IPS-18c (cell line): ENCODE results near the gene MRPL24.

ENCODE experiments used
- H3K4me3 ChIP-seq: 2 replicates; pipeline ENCODE4 v1.7.0; 2013; ENCODE audit warnings: low read depth, mild to moderate bottlenecking, low read length, moderate library complexity; ENCODE audit not compliant: insufficient read depth
- H3K9me3 ChIP-seq: one replicate; pipeline ENCODE4 v1.6.1; 2013; ENCODE audit warnings: mild to moderate bottlenecking, low read length, moderate library complexity; ENCODE audit not compliant: control insufficient read depth, insufficient read depth

Gene MRPL24

DNA sequence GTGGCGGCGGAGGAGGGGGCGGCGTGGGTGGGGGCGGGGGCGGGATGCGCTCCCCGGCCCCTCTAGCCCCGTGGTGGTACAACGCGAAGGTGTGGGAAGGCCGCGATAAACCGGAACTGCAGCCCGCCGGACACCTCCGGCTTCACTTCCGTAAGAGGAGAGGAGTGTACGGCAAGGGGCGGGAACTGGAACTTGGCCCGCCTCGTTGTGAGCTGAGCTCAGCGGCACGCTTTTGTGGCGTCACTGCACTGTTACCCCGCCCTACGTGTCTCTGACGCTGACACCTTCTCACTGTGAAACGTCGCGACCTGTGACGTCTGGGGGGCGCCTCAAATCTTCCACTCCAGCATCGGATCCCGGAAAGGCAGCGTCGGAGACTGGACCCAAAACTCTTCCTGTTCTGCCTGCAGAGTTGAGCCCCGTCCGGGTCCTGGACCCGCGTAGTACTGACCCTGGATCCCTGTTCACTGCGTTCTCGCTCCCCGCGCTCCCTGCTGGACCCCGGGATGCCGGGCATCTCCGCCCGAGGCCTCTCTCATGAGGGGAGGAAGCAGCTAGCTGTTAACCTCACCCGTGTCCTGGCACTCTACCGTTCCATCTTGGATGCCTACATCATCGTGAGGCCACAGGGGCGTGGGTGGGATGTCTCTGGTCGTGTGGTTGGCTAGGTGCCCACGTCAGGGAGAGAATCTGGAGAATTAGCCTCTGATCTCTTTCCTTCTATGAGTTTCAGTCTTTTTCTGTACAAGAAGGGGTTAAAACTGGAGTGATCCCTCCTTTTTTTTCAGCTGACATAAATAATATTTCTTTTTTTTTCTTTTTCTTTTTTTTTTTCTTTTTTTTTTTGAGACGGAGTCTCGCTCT is 12.1 kb downstream of the MRPL24 start, which contains the start of gene ISG20L2:
Gene ISG20L2, minus strand, starts transcription at position 168 of the 864 bp plus-strand sequence. CDS start 1,114 bp downstream, outside the sequence.
- no peaks in the 10 kb centered on the region for H3K9me3 ChIP-seq
- H3K4me3 ChIP-seq, result peak within 1 kb of the TSS; percentile 76

DNA sequence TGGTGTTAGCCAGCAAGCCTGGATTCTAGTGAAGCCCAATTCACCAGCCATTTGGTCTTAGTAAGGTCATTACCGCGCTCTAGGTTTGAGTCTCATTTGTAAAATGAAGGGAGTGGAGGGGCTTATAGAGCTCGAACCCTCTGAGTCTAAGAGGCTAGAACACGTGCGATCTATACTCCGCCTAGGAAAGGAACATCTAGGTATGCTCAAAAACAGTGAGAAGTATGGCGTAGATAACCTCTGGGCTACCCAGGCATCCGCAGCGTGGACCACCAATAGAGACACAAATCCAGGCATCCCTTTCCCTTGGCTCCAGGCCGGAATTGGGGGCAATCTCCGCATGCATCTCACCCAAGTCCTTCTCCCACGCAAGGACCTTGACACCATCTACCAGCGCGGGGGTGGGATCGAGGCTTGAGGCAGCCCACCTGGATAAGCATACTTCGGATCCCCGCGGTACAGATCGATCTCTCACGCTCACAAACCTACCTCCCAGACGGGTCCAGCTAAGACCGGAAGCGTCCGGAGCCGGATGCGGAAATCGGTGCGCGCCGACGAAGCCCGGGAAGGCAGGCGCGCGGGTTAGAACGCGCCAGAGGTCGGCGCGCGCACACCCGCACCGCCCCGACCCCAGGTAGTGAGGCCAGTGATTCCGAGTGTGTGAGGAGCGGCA is 12.8 kb downstream of the MRPL24 start, which contains the start of gene METTL25B:
Gene METTL25B, plus strand, starts transcription at position 544 of the 673 bp plus-strand sequence. CDS start 636 bp downstream, outside the sequence.
- Histone ChIP-seq H3K4me3 (peak within 1 kb of the TSS; percentile 76), H3K9me3 (no peaks in the 10 kb centered on the region)

DNA sequence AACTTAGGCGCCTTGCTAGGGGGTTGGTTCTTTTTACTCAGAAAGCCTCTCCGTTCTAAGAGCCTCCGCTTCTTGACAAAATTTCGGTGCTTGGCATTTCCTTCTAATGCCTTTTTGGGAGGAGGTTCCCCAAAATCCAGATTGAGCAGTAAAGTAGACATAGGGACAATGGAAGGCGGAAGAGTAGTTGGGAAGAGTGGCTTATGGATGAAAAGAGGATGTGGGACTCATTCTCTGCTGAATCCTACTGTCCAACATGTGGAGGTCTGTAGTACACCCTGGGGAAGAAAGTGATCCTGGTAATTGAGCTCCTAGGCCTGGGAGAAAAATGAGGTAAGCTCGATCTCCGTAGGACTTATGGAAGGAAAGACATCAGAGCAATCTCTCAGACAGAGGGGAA is 13.4 kb downstream of the MRPL24 start:
- Histone ChIP-seq H3K4me3 (peak overlapping the region; percentile 76), H3K9me3 (no peaks in the 10 kb centered on the region)

DNA sequence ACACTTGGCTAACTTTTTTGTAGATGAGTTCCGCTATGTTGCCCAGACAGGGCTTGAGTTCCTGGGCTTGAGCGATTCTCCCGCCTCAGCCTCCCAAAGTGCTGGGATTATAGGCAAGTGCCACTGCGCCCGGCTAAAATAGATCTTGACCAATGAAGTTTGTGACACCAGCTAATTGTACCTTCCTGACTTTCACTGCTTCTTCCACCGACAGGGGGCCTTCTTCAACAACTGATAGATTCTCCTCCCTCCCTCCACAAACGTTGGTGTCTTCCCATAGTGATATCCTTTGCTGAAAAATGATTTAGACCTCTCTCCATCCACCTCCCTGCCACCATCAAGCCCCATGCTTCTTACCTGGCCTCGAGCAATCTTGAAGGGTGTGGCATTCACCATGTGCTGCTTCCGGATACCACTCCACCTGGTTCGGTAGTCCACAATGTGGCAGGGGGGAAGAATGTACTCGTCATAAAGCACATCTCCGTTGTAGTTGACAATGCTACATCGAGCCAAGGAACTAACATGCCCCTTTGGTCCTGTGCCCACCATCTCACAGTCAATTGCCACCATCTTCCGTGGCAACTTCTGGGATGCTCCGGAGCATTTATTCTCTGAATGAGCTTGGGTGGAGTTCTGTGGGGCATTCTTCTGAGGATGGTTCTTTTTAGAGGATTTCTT is 14.2 kb downstream of the MRPL24 start:
- H3K4me3 ChIP-seq, result peak overlapping the region; percentile 40; the same call in 1 of the 2 replicates
- no peaks in the 10 kb centered on the region for H3K9me3 ChIP-seq

DNA sequence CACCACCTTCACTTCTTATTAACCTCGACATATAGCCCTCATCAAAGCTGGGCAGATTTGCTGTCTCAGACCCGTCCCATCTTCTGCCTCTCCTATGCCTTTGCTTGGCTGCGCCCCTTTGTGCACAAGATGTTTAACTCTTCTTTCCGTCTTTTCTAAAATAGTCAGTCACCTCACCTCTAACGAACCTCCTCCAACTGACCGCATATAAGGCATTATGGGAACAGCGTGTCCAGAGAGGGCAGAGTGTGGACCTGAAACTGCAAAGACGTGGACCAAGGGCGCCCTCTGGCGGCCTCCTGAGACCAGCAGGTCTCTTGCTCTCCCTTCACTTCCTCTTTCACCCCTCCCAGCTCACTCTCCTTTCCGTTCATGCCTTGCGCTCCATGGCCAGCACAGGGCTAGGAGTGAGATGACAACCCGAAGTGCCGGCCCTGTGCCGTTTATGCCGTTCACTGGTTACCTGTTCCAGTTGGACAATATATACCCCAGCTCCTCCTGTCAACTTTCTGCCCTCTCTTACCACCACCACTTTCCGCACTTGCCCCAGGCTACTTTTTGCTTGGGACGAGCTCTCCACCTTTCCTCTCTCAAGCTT is 15.1 kb downstream of the MRPL24 start:
- no peaks in the 10 kb centered on the region for H3K9me3 ChIP-seq
- peak overlapping the region; percentile 40 for H3K4me3 ChIP-seq

DNA sequence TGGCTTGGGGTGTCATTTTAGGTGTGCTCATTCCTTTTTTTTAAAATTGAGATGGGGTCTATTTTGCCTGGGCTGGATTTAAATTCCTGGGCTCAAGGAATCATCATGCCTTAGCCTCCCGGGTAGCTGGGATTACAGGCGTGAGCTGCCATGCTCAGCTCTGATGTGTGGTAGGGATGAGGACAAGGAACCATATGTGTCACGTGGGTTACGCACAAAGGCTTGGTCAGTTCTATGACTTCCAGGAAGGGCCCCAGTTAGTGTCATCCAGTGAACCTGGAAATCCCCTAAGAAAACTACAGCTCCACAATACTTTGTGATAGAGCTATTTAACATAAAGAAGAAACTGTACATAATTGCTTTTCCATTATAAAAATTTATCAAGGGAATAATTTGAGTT is 19.4 kb downstream of the MRPL24 start:
- H3K9me3 ChIP-seq, result no peaks in the 10 kb centered on the region
- H3K4me3 ChIP-seq, result no peak overlapping the region

DNA sequence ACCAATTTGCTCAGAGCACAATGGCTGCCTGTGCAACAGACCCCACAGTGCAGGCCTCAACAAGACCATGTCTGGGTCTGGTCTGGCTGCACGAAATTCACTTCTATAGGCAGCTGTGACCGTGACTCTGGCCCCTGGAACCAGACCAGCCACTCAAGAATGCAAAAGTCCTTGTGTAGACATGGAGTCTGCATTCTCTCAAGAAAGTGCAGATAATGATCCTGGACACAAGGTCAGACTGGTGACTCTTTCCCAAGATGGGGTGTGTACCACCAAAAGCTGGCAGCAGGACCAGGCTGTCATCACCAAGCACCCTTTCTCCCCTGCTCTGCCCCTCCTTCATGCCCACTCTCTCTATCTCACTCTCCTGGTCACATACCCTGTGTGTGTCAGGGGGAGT is 19.8 kb downstream of the MRPL24 start:
- Histone ChIP-seq H3K9me3 (no peaks in the 10 kb centered on the region), H3K4me3 (no peak overlapping the region)

DNA sequence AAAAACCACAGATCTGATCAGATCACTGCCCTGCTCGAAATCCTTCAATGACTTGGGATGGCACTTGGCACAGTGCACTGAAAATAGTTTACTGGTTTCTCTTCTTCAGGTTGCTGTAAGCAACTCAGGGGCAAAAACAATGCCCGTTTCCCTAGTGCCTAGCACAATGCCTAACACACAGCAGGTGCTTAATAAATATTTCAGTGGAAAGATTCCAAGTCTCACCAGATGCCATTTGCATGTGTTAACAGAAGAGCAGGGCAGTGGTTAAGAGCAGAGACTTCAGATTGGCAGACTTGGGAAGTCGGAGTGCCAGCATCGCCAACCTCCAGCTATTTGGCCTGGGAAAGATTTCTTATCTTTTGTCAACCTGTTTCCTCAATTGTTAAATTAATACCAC is 23.5 kb downstream of the MRPL24 start:
- Histone ChIP-seq H3K4me3 (no peak overlapping the region), H3K9me3 (no peaks in the 10 kb centered on the region)

DNA sequence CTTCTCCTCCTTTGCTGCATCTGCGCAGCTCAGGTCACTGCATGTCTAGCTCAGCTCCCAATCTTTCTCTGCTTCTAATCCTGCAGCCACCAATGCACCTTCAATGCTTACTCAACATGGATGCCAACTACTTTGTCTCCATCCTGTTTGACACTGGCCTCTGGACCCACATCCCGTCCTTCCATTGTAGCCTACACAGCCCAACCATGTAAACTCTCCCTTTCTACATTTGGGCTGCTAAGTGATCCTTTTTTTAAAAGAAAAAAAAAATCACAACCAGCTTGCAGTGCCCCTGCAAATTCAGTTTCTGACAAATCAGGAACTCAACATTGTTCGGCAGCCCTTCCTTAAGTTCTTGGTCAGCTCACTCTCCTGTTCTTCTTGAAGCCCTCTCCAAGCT is 26.1 kb downstream of the MRPL24 start:
- Histone ChIP-seq H3K9me3 (no peaks in the 10 kb centered on the region), H3K4me3 (no peak overlapping the region)

DNA sequence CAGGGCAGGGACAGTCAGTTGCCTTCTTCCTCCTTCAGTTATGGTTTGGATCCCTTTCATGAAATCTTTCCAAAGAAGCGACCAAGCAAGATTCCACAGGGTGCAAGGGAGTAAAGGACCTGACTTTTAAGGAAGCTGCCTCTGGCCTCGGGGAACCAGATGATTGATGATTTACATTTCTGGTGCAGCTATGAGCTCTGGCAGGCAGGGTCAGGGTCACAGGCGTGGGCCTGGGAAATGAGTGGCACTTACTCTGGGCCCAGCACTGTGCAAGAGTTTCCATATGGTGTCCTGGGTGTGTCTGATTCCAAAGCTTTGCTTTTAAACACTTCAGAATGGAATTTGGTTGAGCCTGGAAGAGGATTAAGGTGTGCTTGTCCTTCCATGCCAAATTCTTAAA is 28.3 kb downstream of the MRPL24 start:
- no peaks in the 10 kb centered on the region for H3K9me3 ChIP-seq
- no peak overlapping the region for H3K4me3 ChIP-seq

DNA sequence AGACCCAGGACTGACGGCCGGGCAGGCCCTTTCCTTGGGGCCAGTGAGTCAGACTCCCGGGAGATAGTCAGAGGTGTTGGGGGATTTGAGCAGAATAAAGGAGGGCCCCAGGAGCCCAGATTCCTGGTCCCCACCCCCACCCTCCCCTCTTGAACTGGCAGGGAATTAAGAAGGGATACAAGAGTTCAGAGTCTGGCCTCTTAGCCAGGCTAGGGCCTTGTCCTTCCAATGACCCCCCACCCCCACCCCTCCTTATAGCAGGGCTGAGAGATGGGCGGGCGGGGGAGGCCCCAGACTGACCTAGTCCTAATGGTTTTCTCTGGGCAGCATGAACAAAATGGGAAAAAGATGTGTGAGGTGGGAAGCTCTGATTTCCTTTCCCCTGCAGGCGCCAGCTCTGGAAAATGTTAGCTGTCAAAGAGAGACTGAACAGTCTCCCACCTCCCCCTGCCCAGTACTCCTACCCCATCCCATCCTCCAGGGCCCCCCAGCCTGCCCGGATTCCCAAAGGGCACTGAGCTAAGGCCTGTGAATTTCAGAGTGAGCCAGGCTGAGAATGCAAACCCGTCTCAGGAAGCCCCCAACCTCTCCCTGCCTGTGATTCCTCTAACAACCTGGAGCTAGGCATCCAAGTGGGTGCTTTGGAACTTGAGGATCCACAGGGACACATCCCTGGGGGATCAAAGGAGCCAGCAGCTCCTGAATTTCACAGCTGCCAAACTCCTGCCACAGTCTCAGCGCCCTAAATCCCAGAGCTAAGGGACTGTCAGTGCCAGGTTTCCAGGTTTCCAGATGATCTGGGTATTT is 29.7 kb downstream of the MRPL24 start:
- Histone ChIP-seq H3K4me3 (peak overlapping the region; percentile 20; the same call in 1 of the 2 replicates), H3K9me3 (no peaks in the 10 kb centered on the region)

DNA sequence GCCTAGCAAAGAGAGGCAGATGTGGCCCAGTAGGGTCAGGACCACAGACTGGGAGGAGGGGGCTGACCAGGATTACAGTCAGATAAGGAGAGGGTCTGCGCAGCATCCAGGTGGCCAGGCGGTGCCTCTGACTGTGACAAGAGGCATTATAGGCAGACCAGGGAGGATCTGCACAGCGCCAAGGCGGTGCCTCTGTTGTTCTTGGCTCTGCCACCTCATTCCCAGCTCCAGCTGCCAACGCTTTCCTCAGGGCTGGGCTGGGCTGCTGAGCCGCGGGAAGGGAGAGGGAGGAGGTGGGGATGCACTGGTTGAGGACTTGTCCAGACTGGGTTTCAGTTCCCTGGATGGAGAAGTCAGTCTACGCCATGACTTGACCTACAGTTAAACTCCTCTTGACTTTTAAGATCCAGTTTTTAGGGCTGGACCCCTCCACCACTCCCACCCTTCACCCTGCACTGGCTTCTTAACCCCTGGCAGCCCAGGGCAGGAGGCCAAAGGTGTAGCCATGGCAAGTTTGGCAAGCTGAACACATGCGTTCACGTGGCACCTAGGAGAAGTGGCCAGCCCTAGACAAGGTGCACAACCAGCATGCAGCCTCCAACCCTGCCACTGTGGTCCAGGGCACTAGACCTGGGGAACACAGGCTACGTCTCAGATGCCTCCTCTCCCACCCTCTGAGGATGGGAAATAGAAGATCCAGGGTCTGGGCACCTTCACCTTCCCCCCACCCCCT is 31.0 kb downstream of the MRPL24 start:
- Histone ChIP-seq H3K4me3 (no peak overlapping the region; the same call in 1 of the 2 replicates), H3K9me3 (no peaks in the 10 kb centered on the region)

DNA sequence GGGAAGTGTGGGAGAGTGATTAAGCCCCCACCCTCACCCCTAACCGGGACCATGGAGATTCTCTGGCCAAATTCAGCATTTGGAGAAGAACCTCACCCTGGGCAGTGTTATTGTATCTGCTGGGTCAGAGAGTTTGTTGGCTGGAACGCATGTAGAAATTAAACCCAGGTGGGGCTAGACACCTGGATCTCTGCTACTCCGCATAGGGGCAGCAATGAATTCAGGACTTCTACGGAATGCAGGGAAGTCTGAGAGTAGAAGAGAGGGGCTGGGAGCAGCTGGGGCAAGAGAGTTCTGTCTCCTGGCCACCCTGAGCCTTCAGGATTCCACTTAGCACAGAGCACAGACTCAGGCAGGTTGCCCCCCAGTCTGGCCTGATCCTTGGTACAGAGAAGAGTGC is 31.9 kb downstream of the MRPL24 start:
- Histone ChIP-seq H3K9me3 (no peaks in the 10 kb centered on the region), H3K4me3 (peak overlapping the region; percentile 22)

DNA sequence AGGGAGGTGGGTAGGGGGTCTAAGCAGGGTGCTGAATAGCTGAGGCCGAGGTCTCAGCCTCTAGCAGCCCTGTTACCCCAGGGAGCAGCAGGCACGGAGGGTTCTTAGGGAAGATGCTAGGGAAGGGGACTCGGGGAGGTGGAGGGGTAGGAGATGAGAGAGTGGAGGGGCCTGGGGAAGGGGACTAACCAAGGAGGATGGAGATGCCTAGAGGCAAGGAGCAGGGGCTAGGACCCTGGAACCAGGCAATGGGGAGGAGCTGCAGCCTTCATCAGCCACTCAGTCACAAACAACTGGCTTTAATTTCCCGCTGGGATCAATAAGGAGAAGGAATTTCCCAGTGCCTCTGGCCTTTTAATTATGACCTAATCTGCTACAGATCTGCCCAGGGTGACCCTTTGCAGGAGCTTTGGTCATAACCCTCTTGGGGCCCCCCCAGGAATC is 32.6 kb downstream of the MRPL24 start:
- H3K4me3 ChIP-seq, result peak overlapping the region; percentile 22
- no peaks in the 10 kb centered on the region for H3K9me3 ChIP-seq

DNA sequence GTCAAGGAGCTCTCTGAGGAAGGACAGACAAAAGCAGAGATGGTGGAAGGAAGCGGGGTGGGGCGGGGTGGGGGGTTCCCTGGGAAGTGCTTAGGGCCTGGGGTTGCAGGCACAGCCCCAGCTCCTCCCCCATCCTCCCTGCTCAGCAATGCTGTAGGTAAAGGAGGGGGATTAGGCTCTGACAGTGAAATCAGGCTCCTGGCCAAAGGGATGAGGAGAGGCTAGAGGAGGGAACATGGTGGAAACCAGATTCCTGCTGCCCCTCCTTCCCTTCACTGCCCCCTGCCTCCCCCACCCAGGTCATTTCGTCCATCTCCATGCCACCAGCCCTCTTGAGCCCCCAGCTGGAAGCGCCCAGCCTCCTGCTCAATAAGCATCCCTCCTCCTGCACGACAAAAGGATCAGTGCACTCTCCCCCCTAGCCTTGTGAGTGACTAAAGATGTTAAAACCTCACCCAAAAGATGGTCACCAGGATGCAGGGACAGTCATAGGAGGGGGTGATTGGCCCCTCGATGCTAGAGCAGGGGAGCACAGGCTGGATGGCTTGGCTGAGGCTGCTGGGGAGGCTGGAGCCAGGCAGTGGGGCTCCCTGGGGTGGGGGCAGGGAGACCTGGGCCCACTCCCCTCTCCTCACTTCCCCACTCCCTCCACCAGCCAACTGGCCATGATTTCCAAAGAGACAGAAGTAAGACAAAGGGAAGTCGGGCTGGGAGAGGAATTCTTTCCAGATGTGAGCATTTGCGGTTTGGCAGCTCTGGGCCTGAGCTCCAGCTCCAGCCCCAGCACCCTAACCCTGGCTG is 33.3 kb downstream of the MRPL24 start:
- Histone ChIP-seq H3K9me3 (no peaks in the 10 kb centered on the region), H3K4me3 (peak overlapping the region; percentile 81)
